Mucosa of rectum (tissue), 2 donors: ENCODE measurements around the gene CAMK2N1.

Source experiments
- H3K27ac ChIP-seq, 2 donors: one replicate each; pipeline ENCODE4 v1.7.0; 2013; ENCODE audit warnings: inconsistent platforms in 2 of 2, low read depth in 2 of 2, low read length in 2 of 2
- H3K27me3 ChIP-seq, 2 donors: one replicate each; pipeline ENCODE4 v1.7.0; 2013; ENCODE audit warnings: low read length in 2 of 2; ENCODE audit not compliant: control insufficient read depth in 2 of 2, insufficient read depth in 2 of 2
- H3K36me3 ChIP-seq, 2 donors: one replicate each; pipeline ENCODE4 v1.7.0; 2013; ENCODE audit warnings: low read length in 2 of 2; ENCODE audit not compliant: control insufficient read depth in 2 of 2, insufficient read depth in 2 of 2
- H3K4me1 ChIP-seq, 2 donors: one replicate each; pipeline ENCODE4 v1.7.0; 2013; ENCODE audit warnings: low read length in 2 of 2, mild to moderate bottlenecking in 1 of 2; ENCODE audit not compliant: control insufficient read depth in 2 of 2, insufficient read depth in 2 of 2
- H3K4me3 ChIP-seq, 2 donors: one replicate each; pipeline ENCODE4 v1.7.0; 2013; ENCODE audit warnings: low read length in 2 of 2
- H3K9ac ChIP-seq, 2 donors: one replicate each; pipeline ENCODE4 v1.7.0; 2013; ENCODE audit warnings: low read length in 2 of 2, low read depth in 1 of 2, mild to moderate bottlenecking in 1 of 2
- H3K9me3 ChIP-seq, 2 donors: one replicate each; pipeline ENCODE4 v1.7.0; 2013; ENCODE audit warnings: low read length in 2 of 2; ENCODE audit not compliant: control insufficient read depth in 2 of 2
- donor health status: healthy.
- donor health status: Normal muscosa, but diverticular disease.

Gene CAMK2N1

GRCh38 chr1:20469406-20470076 is 16.5 kb downstream of the CAMK2N1 start:
- Histone ChIP-seq H3K27me3 (peaks cover 0 to 3% of the 10 kb centered on the region in 2 donors), H3K9ac (no peak overlapping the region), H3K4me3 (no peak overlapping the region), H3K27ac (peak overlapping the region in 1 of 2 donors; percentile 58), H3K9me3 (no peaks in the 10 kb centered on the region), H3K36me3 (no peaks in the 10 kb centered on the region), H3K4me1 (peaks cover 18 to 21% of the 10 kb centered on the region in 2 donors)

GRCh38 chr1:20466273-20466672 is 19.7 kb downstream of the CAMK2N1 start:
- no peaks in the 10 kb centered on the region for H3K36me3 ChIP-seq
- no peak overlapping the region for H3K4me3 ChIP-seq
- no peak overlapping the region for H3K27ac ChIP-seq
- H3K9me3 ChIP-seq = no peaks in the 10 kb centered on the region
- peaks cover 6 to 8% of the 10 kb centered on the region in 2 donors for H3K4me1 ChIP-seq
- H3K9ac ChIP-seq = no peak overlapping the region
- peaks cover 0 to 3% of the 10 kb centered on the region in 2 donors for H3K27me3 ChIP-seq

GRCh38 chr1:20465187-20465586 is 20.8 kb downstream of the CAMK2N1 start:
- peaks cover 2 to 3% of the 10 kb centered on the region in 2 donors for H3K4me1 ChIP-seq
- no peak overlapping the region for H3K9ac ChIP-seq
- no peaks in the 10 kb centered on the region for H3K9me3 ChIP-seq
- peaks cover 0 to 3% of the 10 kb centered on the region in 2 donors for H3K27me3 ChIP-seq
- H3K27ac ChIP-seq = no peak overlapping the region
- H3K4me3 ChIP-seq = no peak overlapping the region
- no peaks in the 10 kb centered on the region for H3K36me3 ChIP-seq

GRCh38 chr1:20463502-20463901 is 22.5 kb downstream of the CAMK2N1 start:
- no peaks in the 10 kb centered on the region for H3K9me3 ChIP-seq
- no peak overlapping the region for H3K27ac ChIP-seq
- no peaks in the 10 kb centered on the region for H3K4me1 ChIP-seq
- no peak overlapping the region for H3K9ac ChIP-seq
- H3K4me3 ChIP-seq = no peak overlapping the region
- peaks cover 0 to 3% of the 10 kb centered on the region in 2 donors for H3K27me3 ChIP-seq
- H3K36me3 ChIP-seq = no peaks in the 10 kb centered on the region

GRCh38 chr1:20462397-20462796 is 23.6 kb downstream of the CAMK2N1 start:
- Histone ChIP-seq H3K27ac (no peak overlapping the region), H3K4me3 (no peak overlapping the region), H3K36me3 (no peaks in the 10 kb centered on the region), H3K4me1 (no peaks in the 10 kb centered on the region), H3K27me3 (peaks cover 0 to 3% of the 10 kb centered on the region in 2 donors), H3K9ac (no peak overlapping the region), H3K9me3 (no peaks in the 10 kb centered on the region)

GRCh38 chr1:20458717-20459116 is 27.3 kb downstream of the CAMK2N1 start:
- H3K27me3 ChIP-seq = no peaks in the 10 kb centered on the region
- H3K36me3 ChIP-seq = no peaks in the 10 kb centered on the region
- no peak overlapping the region for H3K9ac ChIP-seq
- no peaks in the 10 kb centered on the region for H3K9me3 ChIP-seq
- no peak overlapping the region for H3K27ac ChIP-seq
- H3K4me1 ChIP-seq = no peaks in the 10 kb centered on the region
- no peak overlapping the region for H3K4me3 ChIP-seq

GRCh38 chr1:20454004-20454403 is 32.0 kb downstream of the CAMK2N1 start:
- no peak overlapping the region for H3K27ac ChIP-seq
- no peaks in the 10 kb centered on the region for H3K9me3 ChIP-seq
- H3K4me3 ChIP-seq = no peak overlapping the region
- no peak overlapping the region for H3K9ac ChIP-seq
- H3K4me1 ChIP-seq = no peaks in the 10 kb centered on the region
- H3K27me3 ChIP-seq = no peaks in the 10 kb centered on the region
- H3K36me3 ChIP-seq = no peaks in the 10 kb centered on the region

GRCh38 chr1:20449735-20450311 is 36.2 kb downstream of the CAMK2N1 start:
- no peak overlapping the region for H3K9ac ChIP-seq
- H3K27me3 ChIP-seq = peaks cover 0 to 4% of the 10 kb centered on the region in 2 donors
- no peaks in the 10 kb centered on the region for H3K9me3 ChIP-seq
- no peaks in the 10 kb centered on the region for H3K36me3 ChIP-seq
- no peak overlapping the region for H3K4me3 ChIP-seq
- H3K4me1 ChIP-seq = no peaks in the 10 kb centered on the region
- H3K27ac ChIP-seq = no peak overlapping the region

GRCh38 chr1:20448671-20449071 is 37.3 kb downstream of the CAMK2N1 start:
- Histone ChIP-seq H3K4me1 (no peaks in the 10 kb centered on the region), H3K27ac (no peak overlapping the region), H3K9me3 (no peaks in the 10 kb centered on the region), H3K27me3 (peaks cover 0 to 4% of the 10 kb centered on the region in 2 donors), H3K4me3 (no peak overlapping the region), H3K9ac (no peak overlapping the region), H3K36me3 (no peaks in the 10 kb centered on the region)

- H3K36me3 ChIP-seq = no peaks in the 10 kb centered on the region
- no peaks in the 10 kb centered on the region for H3K9me3 ChIP-seq
- H3K27me3 ChIP-seq = peaks cover 0 to 4% of the 10 kb centered on the region in 2 donors
- no peaks in the 10 kb centered on the region for H3K4me1 ChIP-seq
- no peak overlapping the region for H3K27ac ChIP-seq
- no peak overlapping the region for H3K4me3 ChIP-seq
- H3K9ac ChIP-seq = no peak overlapping the region
These were observed 38.2 kb downstream of the CAMK2N1 start for GRCh38 chr1:20447794-20448193.
